ENCODE data around the gene OPN1LW. TPM values are rescaled to one million over a fixed set of nuclear protein-coding genes. Genes with fewer than 3 reads are reported as not detected.

The OPN1LW gene
- total RNA-seq, 1 donor from 2014 or later = not detected

Other genes starting within 250 kb of the OPN1LW start
- gene AVPR2, start 239.6 kb upstream of the OPN1LW start, total RNA-seq (ENCODE audit: low replicate concordance) = not detected in 2 replicates
- 5.1 and 17.9 TPM in 2 replicates for gene ARHGAP4, start 218.0 kb upstream of the OPN1LW start, total RNA-seq (ENCODE audit: low replicate concordance)
- 55.5 and 113 TPM in 2 replicates for gene NAA10, start 209.2 kb upstream of the OPN1LW start, total RNA-seq (ENCODE audit: low replicate concordance)
- gene RENBP, start 199.6 kb upstream of the OPN1LW start, total RNA-seq (ENCODE audit: low replicate concordance) = 5.4 and 9.3 TPM in 2 replicates
- gene HCFC1, start 172.4 kb upstream of the OPN1LW start, total RNA-seq (ENCODE audit: low replicate concordance) = 20.7 and 57.7 TPM in 2 replicates
- gene TMEM187, start 171.5 kb upstream of the OPN1LW start, total RNA-seq (ENCODE audit: low replicate concordance) = 2.4 and 6.8 TPM in 2 replicates
- gene IRAK1, start 124.3 kb upstream of the OPN1LW start, total RNA-seq (ENCODE audit: low replicate concordance) = 6.8 and 13.6 TPM in 2 replicates
- 26.7 and 32.4 TPM in 2 replicates for gene MECP2, start 46.5 kb upstream of the OPN1LW start, total RNA-seq (ENCODE audit: low replicate concordance)
- gene OPN1MW, start 38.4 kb downstream of the OPN1LW start, total RNA-seq (ENCODE audit: low replicate concordance) = not detected in 2 replicates
- gene OPN1MW2, start 75.5 kb downstream of the OPN1LW start, total RNA-seq (ENCODE audit: low replicate concordance) = not detected in 2 replicates
- not detected in 2 replicates for gene OPN1MW3, start 113.3 kb downstream of the OPN1LW start, total RNA-seq (ENCODE audit: low replicate concordance)
- not detected in 2 replicates for gene TEX28, start 150.9 kb downstream of the OPN1LW start, total RNA-seq (ENCODE audit: low replicate concordance)
- gene TKTL1, start 151.6 kb downstream of the OPN1LW start, total RNA-seq (ENCODE audit: low replicate concordance) = 0.22 TPM in 1 of 2 replicates, not detected in the other
- gene FLNA, start 230.4 kb downstream of the OPN1LW start, total RNA-seq (ENCODE audit: low replicate concordance) = 189 and 559 TPM in 2 replicates
- 18.3 and 62.0 TPM in 2 replicates for gene EMD, start 235.1 kb downstream of the OPN1LW start, total RNA-seq (ENCODE audit: low replicate concordance)